HG03064 (cell line): Measurements from ENCODE around the gene SFTA2.
A peak's percentile ranks its signal among the peaks of the same experiment; 100 is the strongest.

Source experiments
- ATAC-seq: cut with Tn5 transposase; IDR thresholded peaks from one replicate; pipeline ENCODE4 v1.9.1; 2021; ENCODE audit warnings: low read depth; ENCODE audit not compliant: unreplicated experiment

Gene SFTA2

GRCh38 chr6:30891816-30892538 is 40.0 kb downstream of the SFTA2 start:
- no peak for ATAC-seq

GRCh38 chr6:30891450-30891723 is 40.6 kb downstream of the SFTA2 start:
- ATAC-seq: no peak

GRCh38 chr6:30890646-30891449 is 41.1 kb downstream of the SFTA2 start:
- no peak for ATAC-seq

- ATAC-seq: no peak
Observed at GRCh38 chr6:30889921-30890645, 41.9 kb downstream of the SFTA2 start.

GRCh38 chr6:30889496-30889885 is 42.5 kb downstream of the SFTA2 start:
- no peak for ATAC-seq

- ATAC-seq: no peak
Observed at GRCh38 chr6:30888816-30889495, 43.0 kb downstream of the SFTA2 start.

GRCh38 chr6:30887901-30888815 is 43.8 kb downstream of the SFTA2 start:
- ATAC-seq: no peak

- no peak for ATAC-seq
Observed at GRCh38 chr6:30886897-30887255, 45.1 kb downstream of the SFTA2 start.

GRCh38 chr6:30885999-30886896 is 45.7 kb downstream of the SFTA2 start:
- ATAC-seq: no peak

GRCh38 chr6:30885481-30885998 is 46.4 kb downstream of the SFTA2 start:
- ATAC-seq: no peak

GRCh38 chr6:30884521-30885480 is 47.2 kb downstream of the SFTA2 start:
- ATAC-seq: no peak

- ATAC-seq: peak; percentile 44
Observed at GRCh38 chr6:30883685-30884520, 48.1 kb downstream of the SFTA2 start, which contains the start of gene DDR1. Gene DDR1 (plus strand): TSS chr6:30884519. CDS start chr6:30888730, 4,211 bp downstream.

GRCh38 chr6:30882759-30883684 is 48.9 kb downstream of the SFTA2 start:
- no peak for ATAC-seq

GRCh38 chr6:30882204-30882758 is 49.7 kb downstream of the SFTA2 start:
- no peak for ATAC-seq
